OCI-LY3 (cell line): ENCODE data around the gene LSM12.

ENCODE experiments used
- CTCF ChIP-seq: fragments of 200-600, 300-600 bp; sonication (generic); IDR thresholded peaks from 2 replicates; pipeline ENCODE4 v1.5.1; 2014; ENCODE audit warnings: antibody characterized with exemption, low read length, low read depth
- EZH2phosphoT487 ChIP-seq: fragments of 200-600 bp; shearing (Covaris generic); IDR thresholded peaks from 2 replicates; pipeline ENCODE4 v1.6.1; 2018; ENCODE audit warnings: antibody characterized with exemption, mixed run types, low read depth

GRCh38 chr17:44113382-44113781, 46.9 kb upstream of the LSM12 start:
- TF ChIP-seq CTCF = no peak
- no peak for TF ChIP-seq EZH2phosphoT487
